ENCODE results near the gene CDCP2.
"Not testable (repeated sequence)": the region's sequence is repeated elsewhere in the genome, so short reads cannot be mapped to it uniquely, and the experiment has no call there.

The CDCP2 gene

GRCh38 chr1:54168206-54168965, 15.6 kb upstream of the CDCP2 start:
- DNase-seq: no peak
- no peak for ATAC-seq

GRCh38 chr1:54167422-54168139, 14.8 kb upstream of the CDCP2 start:
- DNase-seq (no peak), ATAC-seq (no peak)

DNA sequence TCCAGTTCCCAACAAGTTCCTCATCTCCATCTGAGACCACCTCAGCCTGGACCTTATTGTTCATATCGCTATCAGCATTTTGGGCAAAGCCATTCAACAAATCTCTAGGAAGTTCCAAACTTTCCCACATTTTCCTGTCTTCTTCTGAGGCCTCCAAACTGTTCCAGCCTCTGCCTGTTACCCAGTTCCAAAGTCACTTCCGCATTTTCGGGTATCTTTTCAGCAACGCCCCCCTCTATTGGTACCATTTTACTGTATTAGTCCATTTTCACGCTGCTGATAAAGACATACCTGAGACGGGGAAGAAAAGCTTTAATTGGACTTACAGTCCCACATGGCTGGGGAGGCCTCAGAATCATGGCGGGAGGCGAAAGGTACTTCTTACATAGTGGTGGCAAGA, 13.6 kb upstream of the CDCP2 start:
- not testable (repeated sequence) for ATAC-seq, DNase-seq

GRCh38 chr1:54165146-54165545, 12.3 kb upstream of the CDCP2 start:
- no peak for DNase-seq
- no peak for ATAC-seq

GRCh38 chr1:54163573-54163972, 10.8 kb upstream of the CDCP2 start:
- no peak for DNase-seq
- no peak for ATAC-seq

DNA sequence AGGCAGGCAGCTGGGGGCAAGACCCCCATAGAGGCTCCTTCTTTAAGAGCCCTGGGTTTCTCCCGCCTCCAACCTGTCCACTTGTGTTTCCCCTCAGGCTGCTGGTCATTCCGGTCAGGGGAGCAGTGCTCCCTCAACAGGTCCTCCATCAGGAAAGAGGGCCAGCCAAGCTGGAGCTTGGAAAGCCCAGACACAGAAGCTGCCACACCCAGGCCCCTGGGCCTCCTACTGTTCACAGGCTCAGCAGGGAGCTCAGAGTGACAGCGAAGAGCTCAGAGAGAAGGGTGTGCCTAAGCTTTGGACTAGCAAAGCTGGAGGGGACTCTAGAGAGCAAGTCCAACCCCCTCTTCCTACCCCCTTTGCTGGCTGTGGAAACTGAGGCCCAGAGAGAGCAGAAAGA, 10.3 kb upstream of the CDCP2 start:
- no peak for DNase-seq
- no peak for ATAC-seq

DNA sequence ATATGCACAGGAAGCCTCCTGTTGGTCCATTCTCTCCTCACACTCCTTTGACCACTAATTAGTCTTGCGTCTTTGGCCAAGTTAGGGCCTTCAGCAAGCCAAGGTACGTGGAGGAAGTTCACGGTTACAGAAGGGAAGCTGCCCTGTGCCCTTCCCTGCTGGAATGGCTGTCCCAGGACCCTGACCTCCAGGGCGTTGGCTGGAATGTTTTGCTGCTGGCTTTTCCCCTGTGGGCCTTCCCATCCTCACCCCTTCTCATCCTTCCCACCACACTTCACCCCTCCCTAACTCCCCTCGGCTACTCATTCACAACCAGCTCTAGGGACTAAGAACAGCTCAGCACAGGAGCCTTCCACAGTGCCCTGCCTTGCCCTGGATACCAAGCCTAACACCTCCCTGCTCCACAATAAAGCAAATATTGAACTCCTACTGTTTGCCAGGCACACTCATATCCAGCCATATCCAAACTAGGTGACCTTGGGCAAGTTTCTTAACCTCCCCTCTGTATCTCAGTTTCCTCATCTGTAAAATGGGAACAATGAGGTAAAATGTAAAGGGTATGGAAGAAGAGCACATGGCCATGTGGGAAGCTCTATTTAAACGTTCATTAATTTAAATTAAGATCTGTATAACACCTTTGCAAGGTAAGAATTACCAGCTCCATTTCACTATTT, 8.8 kb upstream of the CDCP2 start:
- DNase-seq: no peak

DNA sequence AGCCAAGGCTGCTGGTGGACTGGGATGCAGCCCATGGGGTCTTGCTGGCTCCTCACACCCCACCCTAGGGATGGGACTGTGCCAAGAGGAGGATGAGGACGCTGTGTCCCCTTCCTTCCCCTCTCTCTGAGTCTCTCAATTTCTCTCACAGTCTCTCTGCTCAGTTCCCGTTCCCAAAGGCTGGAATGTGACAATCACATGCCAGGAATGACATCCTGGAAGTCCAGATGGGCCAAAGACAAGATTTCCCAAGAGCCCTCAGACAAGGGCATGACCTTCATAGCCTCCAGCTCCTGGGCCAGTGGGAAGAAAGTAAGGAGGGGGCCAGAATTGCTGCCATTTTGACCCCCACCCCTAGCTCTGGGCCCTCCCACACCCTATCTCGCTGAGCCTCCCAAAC, 7.6 kb upstream of the CDCP2 start:
- ATAC-seq (no peak), DNase-seq (no peak)

More for the DNA sequence above, 8.8 kb upstream of the CDCP2 start:
- no peak for ATAC-seq

DNA sequence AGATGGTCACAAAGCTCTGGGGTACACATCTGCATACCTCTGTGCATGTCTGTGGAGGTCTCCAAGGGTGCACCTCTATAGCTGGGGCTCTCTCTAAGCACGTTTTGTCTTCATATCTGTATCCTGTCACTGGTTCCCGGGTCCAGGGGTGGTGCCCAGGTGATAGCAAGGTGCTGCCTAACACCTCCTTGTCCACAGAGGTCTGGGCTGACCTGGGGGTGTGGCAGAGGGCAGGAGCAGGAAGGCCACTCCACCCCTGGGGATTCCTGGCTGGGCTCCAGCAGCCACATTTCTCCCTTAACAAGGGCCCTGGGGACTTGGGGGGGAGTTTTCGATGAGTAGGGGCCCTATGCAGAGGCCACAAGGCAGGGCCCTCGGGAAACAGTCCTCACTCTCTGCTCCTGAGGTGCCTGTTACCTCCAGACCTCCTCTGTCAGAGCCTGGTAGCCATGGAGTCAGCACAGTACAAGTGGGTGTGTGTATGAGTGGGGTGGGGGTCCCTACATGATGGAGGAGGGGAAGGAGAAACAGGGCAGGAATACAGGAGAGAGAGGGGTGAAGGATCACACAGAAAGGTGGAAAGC, 7.0 kb upstream of the CDCP2 start:
- DNase-seq (no peak), ATAC-seq (no peak)

DNA sequence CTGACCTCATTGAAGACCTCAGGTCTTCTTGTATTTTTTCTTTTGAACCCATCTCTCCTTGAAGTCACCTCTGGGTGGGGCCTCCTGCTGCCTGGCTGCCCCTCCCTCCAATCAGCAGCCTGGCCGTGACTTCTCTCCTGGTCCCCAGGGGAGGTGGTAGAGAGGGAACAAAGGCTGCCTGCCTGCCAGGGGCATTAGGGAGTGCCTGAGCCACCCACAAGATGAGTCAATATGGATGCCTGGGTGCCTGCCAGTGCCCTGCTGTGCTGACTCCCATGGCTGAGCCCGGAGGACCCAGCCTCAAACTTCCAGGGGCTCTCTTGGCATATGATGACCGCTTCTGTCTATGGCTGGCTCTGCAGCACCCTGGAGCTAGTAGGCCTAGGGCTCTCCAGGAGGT, 5.3 kb upstream of the CDCP2 start:
- DNase-seq: no peak
- no peak for ATAC-seq

GRCh38 chr1:54157401-54157800, 4.6 kb upstream of the CDCP2 start:
- ATAC-seq: no peak
- DNase-seq: no peak

DNA sequence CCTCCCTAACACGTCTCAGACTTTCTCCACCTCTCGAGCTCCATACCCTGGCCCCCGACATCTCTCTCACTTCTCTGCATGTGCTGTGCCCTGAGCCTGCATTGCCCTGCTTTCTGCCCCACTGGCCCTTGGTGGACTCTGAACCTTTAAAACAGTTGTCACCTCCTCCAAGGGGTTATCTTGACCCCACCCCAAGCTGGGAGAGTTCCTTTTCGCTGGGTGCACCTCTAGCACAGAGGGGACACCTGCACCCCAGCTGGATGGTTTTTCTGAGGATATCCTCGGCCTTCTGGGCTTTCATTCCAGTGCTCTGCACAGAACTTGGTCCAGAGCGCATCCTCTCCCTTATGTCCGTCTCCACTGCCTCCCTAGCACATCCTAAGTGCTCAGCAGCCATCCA, 4.2 kb upstream of the CDCP2 start:
- DNase-seq (no peak), ATAC-seq (no peak)

GRCh38 chr1:54156201-54156600, 3.4 kb upstream of the CDCP2 start:
- no peak for ATAC-seq
- DNase-seq: no peak

DNA sequence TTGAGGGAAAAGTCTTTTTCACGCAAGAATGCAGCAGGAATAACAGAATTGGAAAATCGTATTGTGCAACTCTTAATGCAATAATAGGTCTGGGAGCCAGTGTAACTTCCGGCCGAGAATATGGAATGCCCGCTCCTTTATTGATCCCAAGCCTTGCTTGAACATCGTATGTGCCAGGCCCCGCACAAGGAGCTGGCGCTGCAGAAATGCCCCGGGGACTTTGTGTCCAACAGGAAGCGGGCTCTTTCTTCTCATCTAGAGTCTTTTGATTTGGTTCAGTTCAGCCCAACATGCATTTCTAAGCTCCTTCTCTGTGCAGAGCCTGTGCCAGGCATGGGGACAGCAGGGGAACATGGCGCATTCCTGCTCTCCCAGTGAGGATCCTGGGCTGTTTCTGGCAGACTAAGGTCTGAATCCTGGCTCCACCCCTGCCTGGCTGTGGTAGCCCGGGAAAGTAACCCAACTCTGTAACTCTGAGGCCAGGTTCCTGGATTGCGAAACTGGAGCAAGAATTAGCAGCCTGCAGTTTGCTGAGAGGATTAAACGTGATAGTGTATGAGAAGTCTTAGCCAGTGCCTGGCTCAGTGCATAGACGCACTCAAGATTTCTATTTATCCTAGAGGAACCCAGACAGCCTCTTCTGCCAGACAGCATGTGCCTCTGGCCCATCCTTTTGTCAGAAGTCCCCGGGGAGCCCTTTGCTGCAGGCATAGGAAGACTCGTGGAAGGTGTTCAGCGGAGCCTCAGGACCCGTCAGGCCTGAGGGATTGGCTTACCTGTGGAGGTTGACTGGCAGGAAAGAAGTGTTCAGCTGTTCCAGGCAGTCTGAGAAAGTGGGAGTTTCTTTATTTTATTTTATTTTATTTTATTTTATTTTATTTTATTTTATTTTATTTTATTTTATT, 987 bp upstream of the CDCP2 start:
- ATAC-seq (no peak), DNase-seq (no peak)

DNA sequence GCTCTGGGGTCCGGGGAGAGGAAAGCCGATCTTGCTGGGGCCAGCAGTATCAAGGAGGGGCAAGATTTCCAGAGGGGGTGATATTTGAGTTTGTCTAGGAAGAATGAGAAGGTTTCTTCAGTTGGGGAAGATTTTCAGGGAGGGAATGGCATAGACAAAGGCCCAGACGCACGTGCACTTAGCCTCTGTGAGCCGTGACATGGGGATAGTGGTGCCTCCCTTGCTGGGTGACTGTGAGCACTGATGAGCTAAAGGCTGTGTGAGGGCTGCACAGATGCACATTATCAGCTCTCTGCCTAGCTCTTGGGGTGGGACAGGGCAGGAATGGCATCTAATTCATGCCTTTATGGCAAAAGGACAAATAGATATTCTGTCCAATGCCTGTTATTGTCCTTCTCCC, 1.8 kb downstream of the CDCP2 start:
- ATAC-seq: no peak
- DNase-seq: no peak

GRCh38 chr1:54149734-54150133, 3.1 kb downstream of the CDCP2 start:
- no peak for ATAC-seq
- no peak for DNase-seq

DNA sequence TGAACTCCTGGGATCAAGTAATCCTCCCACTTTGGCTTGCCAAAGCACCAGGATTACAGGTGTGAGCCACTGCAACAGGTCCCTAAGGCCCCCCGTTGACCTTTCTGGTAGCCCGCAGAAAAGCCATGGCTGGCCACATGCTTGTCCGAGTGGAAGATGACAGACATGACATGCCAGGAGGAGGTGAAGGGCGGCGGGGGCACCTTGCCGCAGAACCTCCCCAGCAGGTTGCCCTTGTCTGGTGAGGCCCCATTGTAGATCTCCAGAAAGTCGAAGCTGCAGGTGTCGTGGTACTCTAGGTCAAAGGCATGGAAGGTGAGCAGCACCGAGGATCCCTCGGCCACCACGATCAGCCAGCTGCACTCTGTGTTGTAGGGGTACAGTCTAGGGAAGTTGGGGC, 8.4 kb downstream of the CDCP2 start:
- no peak for DNase-seq
- no peak for ATAC-seq

DNA sequence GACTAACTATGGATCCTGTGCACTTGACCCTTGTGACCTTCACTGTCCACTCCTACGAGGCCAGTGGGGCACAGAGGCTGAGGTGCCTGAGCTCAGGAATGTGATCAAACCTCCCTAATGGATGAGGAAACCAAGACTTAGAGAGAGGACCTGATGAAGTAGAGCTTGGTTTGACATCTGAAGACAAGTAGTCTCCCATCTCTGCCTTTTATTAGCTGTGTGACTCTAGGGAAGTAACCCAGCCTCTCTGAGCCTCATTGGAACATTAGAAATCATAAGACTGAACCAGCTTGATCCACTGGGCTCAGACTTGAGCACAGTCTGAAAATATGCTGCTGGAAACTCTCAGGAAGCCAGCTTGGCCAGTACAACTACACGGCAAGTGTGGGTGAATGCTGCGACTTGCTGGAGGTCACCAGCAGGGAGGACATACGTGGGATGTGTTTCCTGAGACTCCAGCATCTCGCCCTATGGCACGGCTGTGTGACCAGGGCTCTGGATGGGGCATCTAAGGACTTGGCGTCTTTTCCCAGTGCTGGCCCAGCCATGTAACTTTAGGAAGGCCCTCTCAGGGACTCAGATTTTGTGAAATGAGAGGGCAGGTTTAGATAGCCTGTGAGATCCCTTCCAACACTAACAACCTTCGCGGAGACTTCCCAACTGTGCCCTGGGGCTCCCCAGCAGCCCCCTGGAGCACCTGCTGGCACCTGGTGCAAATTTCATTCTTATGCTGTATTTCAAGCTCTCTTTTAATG, 10.5 kb downstream of the CDCP2 start:
- DNase-seq (no peak), ATAC-seq (no peak)

DNA sequence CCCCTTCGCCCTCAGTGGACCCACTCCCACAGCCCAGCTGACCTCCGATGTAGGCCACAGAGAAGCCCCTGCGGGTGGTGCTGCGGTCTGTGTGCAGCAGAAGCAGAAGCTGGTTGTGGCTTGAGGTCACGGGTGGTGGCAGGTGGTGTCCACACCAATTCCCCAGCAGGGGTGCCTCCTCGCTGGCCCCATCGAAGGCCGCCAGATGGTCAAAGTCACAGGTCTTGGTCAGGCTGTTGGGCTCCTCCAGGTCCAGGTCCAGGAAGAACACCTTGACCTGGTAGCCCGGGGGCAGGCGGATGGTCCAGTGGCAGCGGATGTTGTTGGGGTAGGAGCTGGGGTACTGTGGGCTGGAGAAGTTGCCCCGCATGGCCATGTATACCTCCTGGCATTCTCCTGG, 13.1 kb downstream of the CDCP2 start:
- ATAC-seq (no peak), DNase-seq (no peak)

- ATAC-seq (no peak), DNase-seq (no peak)
These were observed 13.8 kb downstream of the CDCP2 start for GRCh38 chr1:54138994-54139393.

DNA sequence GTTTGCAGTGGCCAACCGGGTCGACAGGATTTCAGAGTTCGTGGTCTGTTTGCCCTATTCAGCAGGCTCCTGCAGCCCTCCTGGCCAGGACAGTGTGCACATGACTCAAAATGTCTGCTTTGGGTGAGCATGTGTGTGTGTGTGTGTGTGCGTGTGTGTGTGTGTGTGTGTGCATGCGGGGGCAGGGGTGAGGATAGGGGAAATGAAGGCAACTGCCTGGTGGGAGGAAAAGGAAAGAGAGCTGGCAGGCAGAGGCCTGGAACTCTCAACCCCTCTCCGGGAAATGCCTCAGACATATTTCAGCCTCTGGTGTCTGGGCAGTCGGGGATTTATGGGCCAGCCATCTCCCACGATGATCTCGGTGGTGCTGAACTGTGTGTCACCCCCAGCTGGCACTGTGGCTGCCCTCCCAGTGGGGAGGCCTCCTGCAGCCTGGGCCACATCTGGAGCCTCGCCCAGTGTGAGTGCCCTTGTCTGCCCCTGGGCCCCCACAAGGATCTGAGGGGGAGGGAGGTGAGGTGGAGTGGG, 15.2 kb downstream of the CDCP2 start:
- no peak for ATAC-seq
- no peak for DNase-seq
